Mucosa of stomach (tissue), 1 donor: Measurements from ENCODE around the gene SYNGR4.

ENCODE experiments used
- H3K27me3 ChIP-seq: one replicate; pipeline ENCODE4 v1.7.0; 2013; ENCODE audit warnings: mild to moderate bottlenecking, low read length; ENCODE audit not compliant: control insufficient read depth, insufficient read depth
- H3K36me3 ChIP-seq: one replicate; pipeline ENCODE4 v1.7.0; 2013; ENCODE audit warnings: low read length; ENCODE audit not compliant: control insufficient read depth, insufficient read depth
- H3K4me1 ChIP-seq: one replicate; pipeline ENCODE4 v1.7.0; 2013; ENCODE audit warnings: mild to moderate bottlenecking, low read length; ENCODE audit not compliant: control insufficient read depth, insufficient read depth
- H3K4me3 ChIP-seq: one replicate; pipeline ENCODE4 v1.7.0; 2013; ENCODE audit warnings: low read length
- H3K9ac ChIP-seq: one replicate; pipeline ENCODE4 v1.7.0; 2013; ENCODE audit warnings: mild to moderate bottlenecking, low read length, moderate library complexity
- H3K9me3 ChIP-seq: one replicate; pipeline ENCODE4 v1.7.0; 2013; ENCODE audit warnings: mild to moderate bottlenecking, low read length, moderate library complexity; ENCODE audit not compliant: control insufficient read depth
- donor health status: Pancreatic carcinoma.

The SYNGR4 gene

DNA sequence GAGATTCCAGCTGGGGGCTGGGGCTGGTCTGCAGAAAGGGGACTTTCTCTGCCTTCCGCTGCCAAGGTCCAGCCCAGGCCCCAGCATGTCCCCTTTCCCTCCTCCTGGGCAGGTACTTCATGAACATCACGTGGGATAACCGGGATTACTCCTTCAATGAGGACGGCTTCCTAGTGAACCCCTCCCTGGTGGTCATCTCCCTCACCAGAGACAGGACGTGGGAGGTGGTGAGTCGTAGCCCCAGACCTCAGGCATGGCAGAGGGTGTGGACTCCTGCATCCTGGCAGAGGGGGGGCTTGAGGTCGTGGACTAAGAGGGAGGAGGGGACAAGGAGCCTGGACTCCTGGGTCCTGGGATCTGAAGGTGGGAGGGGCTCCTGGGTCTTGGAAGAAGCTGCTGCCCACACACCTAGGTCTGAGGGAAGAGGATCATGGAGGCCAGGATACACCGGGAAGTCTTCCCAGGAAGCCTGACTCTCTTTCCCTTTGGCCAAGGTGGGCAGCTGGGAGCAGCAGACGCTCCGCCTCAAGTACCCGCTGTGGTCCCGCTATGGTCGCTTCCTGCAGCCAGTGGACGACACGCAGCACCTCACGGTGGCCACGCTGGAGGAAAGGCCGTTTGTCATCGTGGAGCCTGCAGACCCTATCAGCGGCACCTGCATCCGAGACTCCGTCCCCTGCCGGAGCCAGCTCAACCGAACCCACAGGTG is 49.9 kb downstream of the SYNGR4 start:
- Histone ChIP-seq H3K4me1 (no peaks in the 10 kb centered on the region), H3K4me3 (no peak overlapping the region), H3K9me3 (no peaks in the 10 kb centered on the region)

DNA sequence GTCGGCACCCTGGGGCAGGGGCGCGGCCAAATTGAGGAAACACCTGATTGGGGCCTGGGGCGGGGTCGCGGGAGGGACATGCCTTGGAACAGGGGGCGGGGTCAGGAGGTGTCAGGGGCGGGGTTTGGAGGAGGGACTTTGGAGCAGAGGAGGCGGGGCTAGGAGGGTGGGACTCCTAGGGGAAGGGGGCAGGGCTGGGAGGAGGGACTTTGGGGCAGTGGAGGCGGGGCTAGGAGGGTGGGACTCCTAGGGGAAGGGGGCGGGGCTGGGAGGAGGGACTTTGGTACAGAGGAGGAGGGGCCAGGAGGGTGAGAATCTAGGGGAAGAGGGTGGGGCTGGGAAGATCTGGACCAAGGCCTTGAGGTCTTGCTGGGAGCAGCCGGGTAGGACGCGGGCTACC is 51.2 kb downstream of the SYNGR4 start:
- H3K9ac ChIP-seq = no peak overlapping the region
- peaks cover 17% of the 10 kb centered on the region for H3K27me3 ChIP-seq
- no peaks in the 10 kb centered on the region for H3K4me1 ChIP-seq
- H3K9me3 ChIP-seq = no peaks in the 10 kb centered on the region
- H3K4me3 ChIP-seq = no peak overlapping the region
- H3K36me3 ChIP-seq = no peaks in the 10 kb centered on the region

More for the DNA sequence above, 49.9 kb downstream of the SYNGR4 start:
- Histone ChIP-seq H3K9ac (no peak overlapping the region), H3K27me3 (peaks cover 17% of the 10 kb centered on the region), H3K36me3 (no peaks in the 10 kb centered on the region)

DNA sequence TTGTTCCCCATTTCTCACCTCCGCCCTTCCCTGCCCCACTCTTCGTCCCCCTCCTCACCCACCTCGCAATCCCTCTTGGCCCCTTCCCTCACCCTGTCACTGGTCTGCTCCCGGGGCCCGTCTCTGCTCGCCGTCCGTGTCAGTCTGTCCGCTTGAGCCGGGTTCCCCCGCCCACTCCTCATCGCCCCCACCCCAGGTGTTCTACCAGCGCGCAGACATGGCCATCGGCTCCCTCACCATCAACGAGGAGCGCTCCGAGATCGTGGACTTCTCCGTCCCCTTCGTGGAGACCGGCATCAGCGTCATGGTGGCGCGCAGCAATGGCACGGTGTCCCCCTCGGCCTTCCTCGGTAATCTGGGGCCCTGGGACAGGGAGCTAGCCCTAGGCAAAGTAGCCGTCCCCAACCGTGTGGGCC is 51.6 kb downstream of the SYNGR4 start:
- Histone ChIP-seq H3K27me3 (peaks cover 17% of the 10 kb centered on the region), H3K9ac (no peak overlapping the region), H3K9me3 (no peaks in the 10 kb centered on the region), H3K4me3 (no peak overlapping the region), H3K36me3 (no peaks in the 10 kb centered on the region), H3K4me1 (no peaks in the 10 kb centered on the region)

DNA sequence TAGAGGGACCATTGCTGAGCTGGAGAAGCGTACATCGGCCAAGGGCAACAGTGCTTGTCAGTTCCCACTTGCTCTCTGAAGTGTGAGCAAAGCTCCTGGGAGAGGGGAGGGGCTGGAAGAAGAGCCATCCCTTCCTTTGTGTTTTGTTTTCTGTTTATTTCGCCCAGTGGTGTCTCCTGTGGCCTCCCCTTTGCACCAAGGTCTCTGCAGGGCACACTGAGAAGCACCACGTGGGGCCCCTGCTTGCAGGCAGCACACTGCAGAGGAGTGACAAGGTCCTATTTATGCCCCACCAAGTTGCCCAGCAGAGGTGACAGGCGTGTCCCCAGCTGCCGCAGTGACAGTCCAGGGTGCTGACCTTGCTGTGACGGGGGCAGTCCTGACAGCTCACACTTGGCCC is 53.3 kb downstream of the SYNGR4 start:
- Histone ChIP-seq H3K9ac (no peak overlapping the region), H3K36me3 (no peaks in the 10 kb centered on the region)

DNA sequence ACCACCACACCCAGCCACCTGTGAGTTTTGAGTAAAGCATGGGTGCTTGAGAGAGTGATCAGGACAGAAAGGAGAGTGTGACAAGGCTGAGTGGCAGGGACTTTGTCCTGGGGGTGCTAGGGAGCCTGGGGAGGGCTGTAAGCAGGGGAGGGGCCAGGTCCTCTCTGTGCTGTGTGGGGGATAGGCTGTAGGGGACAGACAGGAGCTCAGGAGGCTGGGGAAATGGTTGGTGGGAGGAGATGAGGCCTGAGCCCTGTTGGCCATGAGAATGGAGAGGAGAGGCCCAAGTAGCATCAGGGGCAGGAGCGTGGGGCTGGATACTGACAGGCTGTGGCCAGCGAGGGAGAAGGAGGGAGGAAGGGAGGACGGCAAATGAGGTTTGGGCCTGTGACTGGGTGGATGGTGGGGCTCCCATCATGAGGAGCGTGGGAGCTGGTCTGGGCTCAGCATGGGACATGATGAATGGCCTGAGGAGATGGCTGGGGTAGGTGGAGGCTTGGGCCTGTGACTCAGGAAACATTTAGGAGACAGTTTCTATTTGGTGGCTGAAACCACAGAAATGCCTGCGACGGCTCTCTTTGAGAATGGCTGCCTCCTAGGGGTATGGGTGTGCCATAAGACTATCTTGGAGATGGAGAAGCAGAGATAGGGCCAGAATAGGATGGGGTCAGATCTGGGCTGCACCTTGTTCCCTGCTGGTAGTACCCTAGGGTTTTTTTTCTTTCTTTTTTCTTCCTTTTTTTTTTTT is 54.3 kb downstream of the SYNGR4 start:
- Histone ChIP-seq H3K9me3 (no peaks in the 10 kb centered on the region), H3K27me3 (peaks cover 21% of the 10 kb centered on the region), H3K4me3 (no peak overlapping the region), H3K4me1 (no peaks in the 10 kb centered on the region), H3K9ac (no peak overlapping the region), H3K36me3 (no peaks in the 10 kb centered on the region)

More for the DNA sequence above, 53.3 kb downstream of the SYNGR4 start:
- Histone ChIP-seq H3K27me3 (peaks cover 21% of the 10 kb centered on the region), H3K4me3 (no peak overlapping the region), H3K9me3 (no peaks in the 10 kb centered on the region), H3K4me1 (no peaks in the 10 kb centered on the region)

DNA sequence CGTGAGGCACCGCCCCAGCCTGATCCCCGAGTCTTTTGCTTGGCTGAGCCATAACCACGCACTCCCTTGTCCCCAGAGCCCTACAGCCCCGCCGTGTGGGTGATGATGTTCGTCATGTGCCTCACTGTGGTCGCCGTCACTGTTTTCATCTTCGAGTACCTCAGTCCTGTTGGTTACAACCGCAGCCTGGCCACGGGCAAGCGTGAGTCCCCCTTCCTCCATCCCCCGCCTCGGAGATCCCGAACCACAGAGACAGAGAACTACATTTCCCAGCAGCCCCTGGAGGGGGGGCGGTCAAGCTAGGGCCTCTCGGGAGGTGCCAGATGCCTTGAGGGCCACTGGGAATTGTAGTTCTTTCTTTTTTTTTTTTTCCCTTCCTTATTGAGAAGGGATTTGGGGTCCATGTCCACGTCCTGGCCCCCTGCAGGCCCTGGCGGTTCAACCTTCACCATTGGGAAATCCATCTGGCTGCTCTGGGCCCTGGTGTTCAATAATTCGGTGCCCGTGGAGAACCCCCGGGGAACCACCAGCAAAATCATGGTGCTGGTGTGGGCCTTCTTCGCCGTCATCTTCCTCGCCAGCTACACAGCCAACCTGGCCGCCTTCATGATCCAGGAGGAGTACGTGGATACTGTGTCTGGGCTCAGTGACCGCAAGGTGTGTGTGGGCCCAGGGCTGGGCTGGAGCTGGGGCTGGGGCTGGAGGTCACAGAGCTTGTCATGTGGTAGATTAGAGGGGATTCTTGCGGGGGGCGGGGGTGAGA is 55.2 kb downstream of the SYNGR4 start:
- Histone ChIP-seq H3K36me3 (no peaks in the 10 kb centered on the region), H3K27me3 (peaks cover 19% of the 10 kb centered on the region), H3K9ac (no peak overlapping the region), H3K4me3 (no peak overlapping the region), H3K9me3 (no peaks in the 10 kb centered on the region), H3K4me1 (no peaks in the 10 kb centered on the region)

DNA sequence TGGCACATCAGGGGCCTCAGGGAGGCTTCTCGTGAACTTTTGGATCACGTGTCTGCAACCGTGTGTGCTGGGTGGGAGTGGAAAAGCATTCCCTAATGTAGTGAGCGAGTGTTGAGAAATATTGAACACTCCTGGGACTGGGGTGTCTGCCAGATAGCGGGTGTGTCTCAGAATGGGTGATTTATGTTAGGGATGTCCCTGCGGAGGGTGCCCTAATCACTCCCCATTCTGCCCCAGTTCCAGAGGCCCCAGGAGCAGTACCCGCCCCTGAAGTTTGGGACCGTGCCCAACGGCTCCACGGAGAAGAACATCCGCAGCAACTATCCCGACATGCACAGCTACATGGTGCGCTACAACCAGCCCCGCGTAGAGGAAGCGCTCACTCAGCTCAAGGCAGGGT is 57.4 kb downstream of the SYNGR4 start:
- H3K9ac ChIP-seq = no peak overlapping the region
- H3K27me3 ChIP-seq = peaks cover 3% of the 10 kb centered on the region
- H3K4me1 ChIP-seq = no peaks in the 10 kb centered on the region
- no peaks in the 10 kb centered on the region for H3K9me3 ChIP-seq
- H3K4me3 ChIP-seq = no peak overlapping the region
- H3K36me3 ChIP-seq = no peaks in the 10 kb centered on the region

DNA sequence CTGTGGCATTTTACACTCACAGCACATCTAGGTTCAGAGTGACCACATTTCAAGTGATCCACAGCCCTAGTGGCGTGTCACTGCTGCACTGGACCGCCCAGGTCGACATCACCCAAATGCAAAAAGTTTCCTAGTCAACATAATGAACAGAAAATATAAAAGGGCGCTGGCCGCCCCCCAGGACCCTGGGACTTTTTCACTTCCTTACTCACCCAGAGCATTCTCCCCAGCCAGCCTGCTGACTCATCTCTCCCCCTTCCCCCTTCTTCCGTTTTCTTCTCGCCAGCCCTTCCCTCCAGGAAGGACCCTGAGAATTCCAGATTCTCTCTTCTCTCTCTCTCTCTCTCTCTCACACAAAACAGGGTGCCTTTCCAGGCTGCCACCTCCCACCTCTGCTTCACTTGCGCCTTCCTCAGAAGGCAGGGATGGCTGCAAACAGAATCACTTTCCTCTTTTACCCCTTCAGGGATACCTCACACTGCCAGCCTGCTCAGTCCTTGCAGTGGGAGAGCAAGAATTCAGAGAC is 60.6 kb downstream of the SYNGR4 start:
- Histone ChIP-seq H3K4me3 (no peak overlapping the region), H3K9me3 (no peaks in the 10 kb centered on the region), H3K4me1 (no peaks in the 10 kb centered on the region), H3K9ac (no peak overlapping the region), H3K27me3 (peaks cover 3% of the 10 kb centered on the region), H3K36me3 (no peaks in the 10 kb centered on the region)
